Activated CD8-positive, alpha-beta T cell treated with anti-CD3 and anti-CD28 coated beads for 36 hours (primary cell): ENCODE results near the gene SLC19A3. TPM values are rescaled to one million over a fixed set of nuclear protein-coding genes. Genes with fewer than 3 reads are reported as not detected.
A peak's percentile ranks its signal among the peaks of the same experiment; 100 is the strongest.
"Not testable (repeated sequence)": the region's sequence is repeated elsewhere in the genome, so short reads cannot be mapped to it uniquely, and the experiment has no call there.

Experiments used
- ATAC-seq: fragments of 200-7000 bp; cut with Tn5 transposase; one replicate; pipeline ENCODE4 v1.10.0; 2021; ENCODE audit warnings: mild to moderate bottlenecking, moderate library complexity
- CTCF ChIA-PET: fragments of 350-600 bp; sonication (Branson Sonifier 250); formaldehyde crosslinking; loops from one replicate; lab custom pipeline; 2021; ENCODE audit warnings: antibody characterized with exemption; lab: Charles Lee
- POLR2A ChIA-PET: fragments of 350-600 bp; sonication (Branson Sonifier 250); formaldehyde crosslinking; loops from one replicate; lab custom pipeline; 2021; ENCODE audit warnings: antibody characterized with exemption; lab: Charles Lee
- DNase-seq: peaks from one replicate; pipeline ENCODE4 v3.0.0-alpha.2; 2020
- H3K27ac Mint-ChIP-seq: one replicate; pipeline ENCODE4 v1.8.0; 2021; ENCODE audit warnings: mild to moderate bottlenecking, mixed read lengths
- H3K27me3 Mint-ChIP-seq: one replicate; pipeline ENCODE4 v1.8.0; 2021; ENCODE audit warnings: mixed read lengths
- H3K36me3 Mint-ChIP-seq: one replicate; pipeline ENCODE4 v1.8.0; 2021; ENCODE audit warnings: low read depth, mixed read lengths
- H3K4me1 Mint-ChIP-seq: one replicate; pipeline ENCODE4 v1.8.0; 2021; ENCODE audit warnings: low read depth, mixed read lengths
- H3K4me3 Mint-ChIP-seq: one replicate; pipeline ENCODE4 v1.8.0; 2021; ENCODE audit warnings: mild to moderate bottlenecking, moderate library complexity, mixed read lengths
- H3K9me3 Mint-ChIP-seq: one replicate; pipeline ENCODE4 v1.8.0; 2021; ENCODE audit warnings: mixed read lengths
- intact Hi-C: fragments of 100-400 bp; cut with micrococcal nuclease; formaldehyde crosslinking; loops from one replicate; pipeline ENCODE4 v1.10.0; 2022
- total RNA-seq, 2 experiments: library from RNA; stranded (reverse); gene quantifications; one replicate each; pipeline ENCODE4 v1.2.3, GENCODE V29; 2021
- TF ChIP-seq, protein P1 (sequence below): fragments of 200-600 bp; IDR thresholded peaks from one replicate; pipeline ENCODE4 v1.8.0; 2022; ENCODE audit warnings: antibody characterized with exemption, mild to moderate bottlenecking

Gene SLC19A3
- total RNA-seq, 2 experiments from 2014 or later = not detected

DNA sequence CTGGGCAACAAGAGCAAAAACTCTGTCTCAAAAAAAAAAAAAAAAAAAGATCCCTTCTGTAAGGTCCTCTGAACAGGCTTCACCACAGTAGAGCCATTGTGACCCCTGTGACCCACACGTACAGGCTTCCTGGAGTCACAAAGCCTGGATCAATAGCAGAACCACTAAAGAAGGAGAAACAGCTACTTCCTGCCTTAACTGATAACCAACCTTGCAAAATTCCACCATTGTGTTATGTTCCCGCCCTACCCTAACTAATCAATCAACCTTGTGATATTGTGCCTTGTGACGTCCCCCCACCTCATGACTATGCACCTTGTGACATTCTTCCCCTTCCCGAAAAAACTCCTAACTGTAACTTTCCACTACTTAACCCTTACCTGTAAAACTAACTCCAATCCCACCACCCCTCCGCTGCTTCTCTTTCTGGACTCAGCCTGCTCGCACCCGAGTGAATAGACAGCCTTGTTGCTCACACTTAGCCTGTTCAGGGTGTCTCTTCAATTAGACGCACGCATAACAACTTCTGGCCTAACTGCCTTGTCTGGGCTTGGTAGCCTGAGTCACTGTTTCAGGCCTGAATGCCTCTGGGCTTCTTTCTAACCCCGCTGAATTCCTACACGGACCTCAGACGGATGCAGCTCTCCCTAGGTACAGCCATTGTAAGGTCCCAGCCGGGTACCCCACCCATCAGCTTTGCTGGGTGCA lies 41.7 kb upstream of the SLC19A3 start:
- ChIA-PET POLR2A (no interaction called here), CTCF (interaction anchor here (3.0 kb wide), 1 partner anchor 101 kb away, joined by 11 read pairs; no protein-coding TSS in a partner anchor)
- Mint-ChIP-seq H3K27ac (no peak overlapping the region), H3K4me1 (no peaks in the 10 kb centered on the region), H3K4me3 (no peak overlapping the region), H3K27me3 (peaks cover 7% of the 10 kb centered on the region), H3K9me3 (no peaks in the 10 kb centered on the region), H3K36me3 (no peaks in the 10 kb centered on the region)
- intact Hi-C loops = loop anchor here (5.0 to 10.0 kb wide), 4 partner anchors 102 to 635 kb away; no protein-coding TSS in a partner anchor
- TF ChIP-seq, protein P1, sequence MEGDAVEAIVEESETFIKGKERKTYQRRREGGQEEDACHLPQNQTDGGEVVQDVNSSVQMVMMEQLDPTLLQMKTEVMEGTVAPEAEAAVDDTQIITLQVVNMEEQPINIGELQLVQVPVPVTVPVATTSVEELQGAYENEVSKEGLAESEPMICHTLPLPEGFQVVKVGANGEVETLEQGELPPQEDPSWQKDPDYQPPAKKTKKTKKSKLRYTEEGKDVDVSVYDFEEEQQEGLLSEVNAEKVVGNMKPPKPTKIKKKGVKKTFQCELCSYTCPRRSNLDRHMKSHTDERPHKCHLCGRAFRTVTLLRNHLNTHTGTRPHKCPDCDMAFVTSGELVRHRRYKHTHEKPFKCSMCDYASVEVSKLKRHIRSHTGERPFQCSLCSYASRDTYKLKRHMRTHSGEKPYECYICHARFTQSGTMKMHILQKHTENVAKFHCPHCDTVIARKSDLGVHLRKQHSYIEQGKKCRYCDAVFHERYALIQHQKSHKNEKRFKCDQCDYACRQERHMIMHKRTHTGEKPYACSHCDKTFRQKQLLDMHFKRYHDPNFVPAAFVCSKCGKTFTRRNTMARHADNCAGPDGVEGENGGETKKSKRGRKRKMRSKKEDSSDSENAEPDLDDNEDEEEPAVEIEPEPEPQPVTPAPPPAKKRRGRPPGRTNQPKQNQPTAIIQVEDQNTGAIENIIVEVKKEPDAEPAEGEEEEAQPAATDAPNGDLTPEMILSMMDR = no peak
- no peak for DNase-seq
- ATAC-seq = no peak

DNA sequence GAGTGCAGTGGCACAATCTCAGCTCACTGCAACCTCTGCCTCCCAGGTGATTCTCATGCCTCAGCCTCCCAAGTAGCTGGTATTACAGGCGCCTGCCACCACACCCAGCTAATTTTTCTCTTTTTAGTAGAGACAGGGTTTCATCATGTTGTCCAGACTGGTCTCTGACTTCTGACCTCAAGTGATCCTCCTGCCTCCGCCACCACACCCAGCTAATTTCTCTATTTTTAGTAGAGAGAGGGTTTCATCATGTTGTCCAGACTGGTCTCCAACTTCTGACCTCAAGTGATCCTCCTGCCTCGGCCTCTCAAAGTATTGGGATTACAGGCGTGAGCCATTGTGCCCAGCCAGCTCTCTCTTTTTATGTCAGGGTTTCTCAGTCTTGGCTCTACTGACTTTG lies 38.4 kb upstream of the SLC19A3 start:
- DNase-seq, H3K36me3 Mint-ChIP-seq, H3K27me3 Mint-ChIP-seq, H3K4me1 Mint-ChIP-seq, ATAC-seq, H3K9me3 Mint-ChIP-seq, H3K4me3 Mint-ChIP-seq, POLR2A ChIA-PET, intact Hi-C loops, H3K27ac Mint-ChIP-seq: not testable (repeated sequence)
- CTCF ChIA-PET = interaction anchor here (1.0 to 1.8 kb wide), 3 partner anchors 9 to 518 kb away, joined by 4 to 13 read pairs (median 4); no protein-coding TSS in a partner anchor

DNA sequence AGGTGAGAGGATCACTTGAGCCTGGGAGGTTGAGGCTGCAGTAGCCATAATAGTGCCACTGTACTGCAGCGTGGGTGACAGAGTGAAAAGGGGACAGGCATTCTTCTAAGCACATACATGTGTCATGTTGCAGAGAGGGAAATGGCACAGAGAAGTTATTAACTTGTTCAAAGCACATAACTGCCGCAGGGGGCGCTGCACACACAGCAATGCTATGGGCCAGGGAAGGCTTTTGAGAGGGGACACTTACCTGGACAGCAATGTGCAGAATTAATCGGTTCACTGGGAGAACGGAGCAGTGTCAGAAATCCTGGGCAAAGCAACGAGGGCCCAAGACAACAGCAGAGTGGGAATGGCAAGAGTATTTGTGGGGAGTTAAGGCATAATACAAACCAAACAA lies 30.3 kb upstream of the SLC19A3 start:
- ChIA-PET POLR2A (no interaction called here), CTCF (no interaction called here)
- ATAC-seq = no peak
- Mint-ChIP-seq H3K36me3 (no peaks in the 10 kb centered on the region), H3K27ac (no peak overlapping the region), H3K27me3 (no peaks in the 10 kb centered on the region), H3K4me1 (no peaks in the 10 kb centered on the region), H3K4me3 (no peak overlapping the region), H3K9me3 (no peaks in the 10 kb centered on the region)
- intact Hi-C loops = no loop called here
- peak; percentile 22 for DNase-seq
- TF ChIP-seq, protein P1 = no peak

DNA sequence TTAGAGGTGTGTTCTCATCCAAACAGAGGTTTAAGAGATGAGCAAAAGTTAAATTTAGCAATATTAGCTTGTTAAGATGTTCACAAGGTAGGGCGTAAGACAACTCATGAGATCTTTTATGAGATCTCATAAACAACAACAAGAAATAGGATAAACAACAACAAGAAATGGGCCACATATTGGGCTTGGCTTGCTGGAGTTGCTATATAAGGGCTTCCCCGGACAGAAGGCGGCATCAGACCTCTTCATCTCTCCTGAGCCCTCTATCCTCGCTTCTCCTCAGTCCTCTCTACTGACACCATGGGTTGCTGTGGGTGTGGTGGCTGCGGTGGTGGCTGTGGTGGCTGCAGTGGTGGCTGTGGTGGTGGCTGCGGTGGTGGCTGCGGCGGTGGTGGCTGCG lies 27.8 kb upstream of the SLC19A3 start, which contains the start of gene SCYGR8:
Gene SCYGR8, plus strand, starts transcription at position 301 of the 400 bp plus-strand sequence. Its CDS starts 0 bp downstream, at position 301.
- Mint-ChIP-seq H3K4me3 (no peak within 1 kb of the TSS), H3K4me1 (no peaks in the 10 kb centered on the region), H3K9me3 (no peaks in the 10 kb centered on the region), H3K27me3 (no peaks in the 10 kb centered on the region), H3K36me3 (no peaks in the 10 kb centered on the region), H3K27ac (no peak within 1 kb of the TSS)
- TF ChIP-seq, protein P1 = no peak
- ATAC-seq (no peak), DNase-seq (no peak)
- intact Hi-C loops = no loop called here
- ChIA-PET CTCF (no interaction called here), POLR2A (no interaction called here)

DNA sequence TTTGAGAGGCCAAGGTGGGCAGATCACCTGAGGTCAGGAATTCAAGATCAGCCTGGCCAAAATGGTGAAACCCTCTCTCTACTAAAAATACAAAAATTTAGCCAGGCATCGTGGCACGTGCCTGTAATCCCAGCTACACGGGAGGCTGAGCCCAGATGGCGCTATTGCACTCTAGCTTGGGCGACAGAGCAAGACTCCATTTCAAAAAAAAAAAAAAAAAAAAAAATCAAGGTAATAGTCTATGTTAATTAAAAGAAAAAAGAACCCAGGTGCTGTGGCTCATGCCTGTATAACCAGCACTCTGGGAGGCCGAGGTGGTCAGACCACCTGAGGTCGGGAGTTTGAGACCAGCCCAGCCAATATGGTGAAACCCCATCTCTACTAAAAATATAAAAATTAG lies 22.9 kb upstream of the SLC19A3 start:
- POLR2A ChIA-PET, CTCF ChIA-PET, H3K9me3 Mint-ChIP-seq, H3K4me3 Mint-ChIP-seq, H3K27me3 Mint-ChIP-seq, H3K27ac Mint-ChIP-seq, intact Hi-C loops, ATAC-seq, H3K36me3 Mint-ChIP-seq, H3K4me1 Mint-ChIP-seq: not testable (repeated sequence)
- DNase-seq = peak; percentile 25

DNA sequence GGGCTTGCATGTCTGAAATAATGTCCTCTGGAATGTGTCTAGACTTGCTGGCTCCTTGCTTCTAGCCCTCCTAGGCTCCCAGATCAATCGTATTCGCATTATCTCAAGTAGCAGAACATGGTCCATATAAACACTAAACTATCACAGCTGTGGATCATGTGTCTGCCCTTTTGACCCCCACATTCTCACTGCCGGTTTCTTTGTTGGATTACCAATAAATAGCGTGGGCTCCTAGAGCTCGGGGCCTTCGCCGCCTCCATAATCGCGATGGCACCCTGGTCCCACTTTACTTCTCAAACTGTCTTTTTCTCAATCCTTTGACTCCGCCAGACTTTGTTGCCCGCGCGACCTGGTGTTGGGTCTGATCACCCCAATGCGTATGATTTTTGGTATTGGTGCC lies 21.5 kb upstream of the SLC19A3 start:
- Mint-ChIP-seq H3K4me1 (no peaks in the 10 kb centered on the region), H3K27me3 (peaks cover 8% of the 10 kb centered on the region), H3K9me3 (no peaks in the 10 kb centered on the region), H3K27ac (no peak overlapping the region), H3K36me3 (no peaks in the 10 kb centered on the region), H3K4me3 (no peak overlapping the region)
- ChIA-PET POLR2A (no interaction called here), CTCF (interaction anchor here (0.9 to 2.0 kb wide), 2 partner anchors 26 to 123 kb away, joined by 3 to 6 read pairs; no protein-coding TSS in a partner anchor)
- ATAC-seq (no peak), DNase-seq (no peak)
- intact Hi-C loops = no loop called here
- TF ChIP-seq, protein P1 = no peak
